GM18526 (cell line): ENCODE results near the gene SNED1.

Experiments
- POLR2A ChIP-seq: IDR thresholded peaks from 3 replicates; pipeline ENCODE4 v1.6.1; 2011; ENCODE audit not compliant: insufficient read length; ENCODE audit errors: extremely low read depth

SNED1 gene

DNA sequence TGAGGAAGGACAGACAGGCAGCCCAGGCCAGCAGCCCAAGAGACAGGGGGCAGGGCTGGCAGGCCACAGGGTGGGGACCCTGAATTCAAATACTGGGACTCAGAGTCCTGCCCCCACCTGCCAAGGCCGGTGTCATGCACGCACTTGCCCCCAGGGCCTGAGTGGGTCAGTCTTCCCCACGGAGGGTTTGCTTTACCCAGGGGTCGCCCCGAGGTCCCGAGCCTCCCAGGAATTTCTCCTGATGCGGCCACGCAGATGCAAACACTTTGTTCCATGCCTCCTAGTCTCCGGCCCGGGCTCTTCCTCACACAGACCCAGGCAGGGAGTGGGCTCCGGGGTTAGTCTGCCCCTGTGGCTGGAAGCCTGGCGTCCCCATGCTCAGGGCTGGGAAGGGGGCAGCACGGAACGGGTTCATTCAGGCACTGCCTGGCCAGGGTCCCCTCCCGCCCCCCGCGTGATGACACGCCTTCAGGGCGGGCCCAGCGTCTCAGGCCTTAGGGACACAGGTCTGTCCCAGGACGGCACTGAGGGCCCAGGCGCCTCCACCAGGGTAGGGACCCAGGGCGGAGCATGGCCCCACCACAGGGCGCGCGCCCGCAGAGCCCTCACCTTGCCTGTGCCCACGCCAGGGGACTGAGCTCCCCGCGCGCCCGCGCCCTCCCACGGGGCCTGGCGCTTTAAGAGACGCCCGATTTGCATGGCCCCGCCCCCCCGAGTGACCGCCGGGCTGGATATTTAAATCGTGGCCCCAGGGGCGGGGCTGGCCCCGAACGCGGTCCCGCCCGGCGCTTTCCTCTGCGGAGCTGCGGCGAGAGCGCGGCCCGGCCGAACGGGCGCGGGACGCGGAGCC lies at the start of gene SNED1:
Gene SNED1 (plus strand): TSS at position 763 of the 850 bp plus-strand sequence. CDS start 220 bp downstream, outside the sequence.
- no peak for TF ChIP-seq POLR2A

DNA sequence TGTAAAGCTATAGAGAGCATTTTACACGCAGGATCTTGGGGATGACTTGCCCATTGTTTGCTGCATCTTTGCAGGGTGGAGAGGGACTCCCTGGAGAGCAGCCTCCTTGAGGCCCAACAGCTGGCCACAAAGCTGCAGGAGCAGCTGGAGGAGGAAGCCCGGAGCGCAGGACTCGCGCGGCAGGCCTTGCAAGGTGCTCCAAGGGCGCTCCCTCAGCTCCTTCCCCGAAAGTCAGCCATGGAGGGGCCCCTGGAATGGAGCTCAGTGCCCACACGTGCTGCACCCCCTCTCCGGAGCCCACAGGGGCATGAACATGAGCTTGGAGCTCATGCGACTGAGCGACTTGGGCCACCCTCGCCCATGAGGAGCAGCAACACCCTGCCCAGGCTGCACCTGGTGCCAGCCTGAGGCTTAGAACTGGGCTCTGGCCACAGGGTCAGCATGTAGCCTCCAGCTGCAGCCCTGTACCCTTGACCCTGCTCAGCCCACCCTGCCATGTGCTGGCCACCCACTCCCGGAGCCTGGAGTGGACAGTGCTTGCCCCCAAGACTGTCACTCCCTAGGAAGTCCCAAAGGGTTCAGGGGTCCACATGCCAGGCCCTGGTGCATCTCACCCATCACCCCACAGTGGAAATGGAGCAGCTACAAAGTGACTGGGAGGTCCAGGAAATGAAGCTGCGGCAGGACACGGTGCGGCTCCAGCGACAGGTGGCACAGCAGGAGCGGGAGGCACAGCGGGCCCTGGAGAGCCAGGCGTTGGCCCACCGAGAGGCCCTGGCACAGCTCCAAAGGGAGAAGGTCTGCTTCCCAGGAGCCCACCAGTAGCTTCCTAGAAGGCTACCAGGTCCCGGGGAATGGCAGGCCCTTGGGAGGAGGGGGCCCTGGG lies 49.3 kb upstream of the SNED1 start:
- no peak for TF ChIP-seq POLR2A

DNA sequence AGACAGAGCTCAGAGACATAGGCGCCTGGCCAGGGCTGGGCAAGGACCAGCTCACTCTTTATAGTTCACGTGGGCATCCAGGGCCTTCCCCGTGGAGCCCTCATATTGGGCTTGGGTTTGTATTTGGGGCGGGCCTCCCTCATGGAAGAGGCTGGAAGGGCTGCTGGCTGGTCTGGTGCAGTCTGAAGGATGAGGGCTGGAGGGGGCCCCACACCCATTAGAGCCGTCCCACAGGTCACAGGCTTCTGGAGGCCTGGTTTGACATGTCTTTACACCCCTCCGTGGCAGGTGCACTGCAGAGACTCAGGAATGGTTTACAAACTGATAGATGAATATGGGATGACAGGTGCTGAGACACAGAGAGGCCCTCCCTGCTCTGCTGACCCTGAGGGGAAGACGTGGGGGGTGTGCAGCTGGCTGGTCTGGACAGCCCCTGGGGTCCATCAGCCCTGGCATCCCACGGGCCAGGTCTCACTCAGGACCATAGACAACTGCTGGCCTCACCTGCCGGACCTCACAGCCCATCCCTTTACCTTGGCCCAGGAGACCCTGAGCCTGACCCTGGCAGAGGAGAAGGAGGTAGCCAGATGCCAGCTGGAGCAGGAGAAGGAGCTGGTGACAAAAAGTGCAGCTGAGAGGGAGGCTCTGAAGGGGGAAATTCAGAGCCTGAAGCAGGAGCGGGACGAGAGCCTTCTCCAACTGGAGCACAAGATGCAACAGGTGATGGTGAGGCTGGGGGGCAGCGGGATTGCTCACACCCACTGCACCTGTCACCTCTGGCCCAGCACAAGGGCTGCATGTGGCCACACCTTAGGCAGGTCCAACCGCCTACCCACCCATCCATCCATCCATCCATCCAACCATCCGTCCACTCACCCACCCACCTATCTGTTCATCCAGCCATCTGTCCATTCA lies 48.4 kb upstream of the SNED1 start:
- TF ChIP-seq POLR2A: no peak

DNA sequence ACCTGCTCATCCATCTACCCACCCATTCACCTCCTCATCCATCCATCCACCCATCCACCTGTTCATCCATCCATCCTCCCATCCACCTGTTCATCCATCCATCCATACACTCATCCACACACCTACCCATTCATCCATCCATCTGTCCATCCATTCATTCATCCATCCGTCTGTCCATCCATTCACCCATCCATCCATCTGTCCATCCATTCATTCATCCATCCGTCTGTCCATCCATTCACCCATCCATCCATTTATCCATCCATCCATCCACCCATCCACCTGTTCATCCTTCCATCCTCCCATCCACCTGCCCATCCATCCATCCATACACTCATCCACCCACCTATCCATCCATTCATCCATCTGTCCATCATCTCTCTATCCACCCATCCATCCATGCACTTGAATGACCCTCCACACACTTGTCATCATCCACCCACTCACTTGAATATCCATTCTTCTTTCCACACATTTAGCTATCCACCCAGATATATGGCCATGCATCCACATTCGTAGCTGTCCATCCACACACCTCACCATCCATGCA lies 47.3 kb upstream of the SNED1 start:
- no peak for TF ChIP-seq POLR2A

DNA sequence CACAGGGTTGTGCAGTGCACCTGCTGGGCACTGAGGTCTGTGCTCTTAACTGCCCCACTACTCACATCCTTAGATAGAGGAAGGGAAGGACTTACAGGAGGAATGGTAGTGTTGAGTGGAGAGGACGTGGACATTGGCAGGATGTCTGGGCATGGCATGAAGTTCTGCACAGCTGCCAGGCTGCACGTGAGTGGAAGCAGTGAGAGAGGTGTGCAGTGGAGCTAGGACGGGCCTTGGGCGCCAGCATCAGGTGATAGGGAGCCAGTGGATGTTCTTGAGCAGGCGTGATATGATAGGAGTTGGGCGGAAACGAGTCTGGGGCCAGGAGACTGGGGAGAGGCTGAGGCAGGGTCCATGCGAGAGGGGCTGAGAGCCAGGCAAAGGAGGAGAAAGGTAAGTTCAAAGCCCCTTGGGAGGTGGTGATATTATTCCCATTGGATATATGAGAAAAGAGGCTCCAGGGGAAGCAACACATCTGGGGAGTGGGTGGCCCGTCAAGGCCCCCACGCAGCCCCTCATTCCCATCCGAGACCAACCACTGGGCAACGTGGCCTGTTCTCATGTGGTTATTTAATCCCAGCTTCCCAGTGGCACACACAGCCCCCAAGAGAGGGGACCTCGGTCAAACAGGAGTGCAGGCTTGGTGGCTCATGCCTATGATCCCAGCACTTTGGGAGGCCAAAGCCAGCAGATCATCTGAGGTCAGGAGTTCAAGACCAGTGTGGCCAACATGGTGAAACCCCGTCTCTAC lies 45.7 kb upstream of the SNED1 start:
- TF ChIP-seq POLR2A: no peak

DNA sequence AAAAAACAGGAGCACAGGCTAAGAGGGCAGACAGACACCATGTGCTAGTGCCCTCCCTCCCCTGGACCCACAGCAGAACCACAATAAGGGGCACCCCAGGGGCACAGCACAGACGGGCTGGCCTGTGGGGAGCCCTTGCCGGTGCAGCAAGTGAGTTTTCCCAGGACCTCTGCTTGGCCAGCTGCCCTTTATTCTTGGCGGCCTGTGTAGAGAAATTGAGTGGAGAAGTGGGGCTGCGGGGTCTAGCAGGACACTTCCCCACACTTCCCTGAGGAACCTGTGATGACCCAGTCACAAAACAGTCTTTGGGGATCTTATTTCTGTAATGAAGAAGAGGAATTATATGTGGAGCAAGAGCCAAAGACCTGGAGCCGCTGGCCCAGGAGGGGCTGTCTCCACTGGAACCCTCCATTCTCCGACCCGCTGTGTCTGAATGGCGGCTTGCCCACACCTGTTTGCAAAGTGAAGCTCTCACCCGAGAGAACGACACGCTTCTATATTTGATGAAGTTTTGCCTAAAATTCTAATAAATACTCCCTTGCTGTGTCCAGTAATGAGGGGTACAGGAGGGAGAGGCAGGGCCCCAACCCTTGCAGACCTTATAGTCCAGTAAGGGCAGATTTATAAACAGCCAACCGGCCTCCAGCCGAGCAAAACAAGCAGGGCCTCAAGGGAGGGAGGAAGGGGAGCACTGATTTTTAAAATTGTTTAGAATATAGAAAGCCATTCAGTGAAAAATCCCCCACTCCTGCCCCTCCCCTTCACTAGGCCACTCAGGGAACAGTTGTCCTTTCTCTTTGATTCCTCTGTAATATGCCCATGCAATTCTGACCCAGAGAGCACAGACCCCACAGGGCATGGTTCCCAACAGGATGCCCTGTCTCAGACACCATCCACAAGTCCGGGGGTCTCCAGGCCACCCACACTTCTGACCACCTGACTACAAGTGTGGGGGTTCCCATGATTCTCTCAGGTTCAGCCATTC lies 44.7 kb upstream of the SNED1 start:
- TF ChIP-seq POLR2A: no peak

DNA sequence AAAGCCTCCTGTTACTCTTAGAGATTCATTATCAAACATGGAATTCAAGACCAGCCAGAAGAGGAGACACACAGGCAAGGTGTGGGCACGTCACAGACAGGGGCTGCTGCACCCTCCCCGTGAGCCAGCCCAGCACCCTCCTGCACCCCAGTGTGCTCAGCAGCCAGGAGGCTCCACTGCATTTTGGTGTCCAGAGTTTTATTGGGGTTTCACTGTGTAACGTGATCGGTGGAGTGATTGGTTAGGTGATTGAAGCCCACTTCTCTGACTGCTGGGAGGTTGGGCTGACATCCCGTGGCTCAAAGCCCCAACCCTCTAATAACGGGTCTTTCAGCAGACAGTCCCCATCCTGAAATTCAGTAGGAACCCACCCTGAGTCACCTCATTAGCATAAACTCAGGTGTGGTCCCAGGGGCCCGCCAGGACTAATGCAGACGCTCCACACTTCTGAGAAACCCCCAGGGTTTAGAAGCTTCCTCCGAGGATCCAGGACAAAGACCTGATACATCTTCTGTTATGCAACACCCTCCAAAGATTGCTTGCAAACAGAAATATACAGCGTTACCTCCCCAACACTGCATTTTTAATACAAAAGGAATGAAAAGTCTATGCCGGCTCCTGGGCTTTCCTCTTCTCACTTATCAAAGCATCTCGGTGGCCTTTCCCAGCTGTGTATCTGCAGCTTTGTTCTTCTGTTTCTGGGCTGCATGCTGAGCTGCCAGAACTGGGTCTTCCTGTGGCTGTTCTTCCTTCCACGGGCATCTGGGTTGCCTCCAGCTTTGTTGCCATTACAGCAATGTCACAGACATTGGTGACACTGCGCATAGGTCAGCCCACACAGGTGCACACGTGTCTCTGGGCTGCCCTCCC lies 43.7 kb upstream of the SNED1 start:
- TF ChIP-seq POLR2A: no peak

DNA sequence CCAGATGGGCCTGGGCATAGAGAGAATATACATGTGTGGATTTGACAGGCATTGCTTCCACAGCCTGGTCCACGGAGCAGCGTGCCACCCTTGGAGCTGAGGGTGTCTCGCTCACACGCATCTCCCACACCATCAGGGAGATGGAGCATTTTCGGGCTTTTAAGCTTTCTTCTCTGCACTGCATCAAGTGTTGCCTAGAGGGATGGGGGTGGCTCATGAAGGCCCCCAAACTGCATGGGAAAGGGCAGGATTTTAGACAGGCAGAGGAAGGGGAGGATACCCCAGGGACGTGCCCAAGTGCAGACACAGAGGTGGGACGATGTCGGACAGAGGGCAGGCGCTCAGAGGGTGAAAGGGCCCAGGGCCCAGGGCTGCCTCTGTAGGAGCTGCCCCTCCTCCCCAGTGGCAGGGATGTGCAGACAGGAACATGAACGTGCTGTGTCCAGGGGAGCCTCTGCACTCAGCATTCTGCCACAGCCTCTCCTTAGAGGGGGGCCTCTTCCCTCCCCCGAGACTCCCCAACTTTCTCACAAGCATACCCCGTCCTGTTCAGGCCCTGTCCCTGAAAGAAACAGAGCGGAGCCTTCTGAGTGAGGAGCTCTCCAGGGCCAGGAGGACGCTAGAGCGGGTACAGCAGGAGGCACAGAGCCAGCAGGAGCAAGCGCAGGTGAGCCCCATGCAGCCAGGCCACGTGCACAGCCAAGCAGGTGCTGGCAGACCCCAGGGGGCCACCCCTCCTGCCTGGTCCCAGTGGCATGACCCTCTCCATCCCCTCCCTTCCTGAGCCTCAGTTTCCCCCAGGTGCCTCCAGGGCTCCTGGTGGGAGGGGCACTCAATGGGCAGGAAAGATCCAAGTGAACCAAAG lies 42.9 kb upstream of the SNED1 start:
- no peak for TF ChIP-seq POLR2A

DNA sequence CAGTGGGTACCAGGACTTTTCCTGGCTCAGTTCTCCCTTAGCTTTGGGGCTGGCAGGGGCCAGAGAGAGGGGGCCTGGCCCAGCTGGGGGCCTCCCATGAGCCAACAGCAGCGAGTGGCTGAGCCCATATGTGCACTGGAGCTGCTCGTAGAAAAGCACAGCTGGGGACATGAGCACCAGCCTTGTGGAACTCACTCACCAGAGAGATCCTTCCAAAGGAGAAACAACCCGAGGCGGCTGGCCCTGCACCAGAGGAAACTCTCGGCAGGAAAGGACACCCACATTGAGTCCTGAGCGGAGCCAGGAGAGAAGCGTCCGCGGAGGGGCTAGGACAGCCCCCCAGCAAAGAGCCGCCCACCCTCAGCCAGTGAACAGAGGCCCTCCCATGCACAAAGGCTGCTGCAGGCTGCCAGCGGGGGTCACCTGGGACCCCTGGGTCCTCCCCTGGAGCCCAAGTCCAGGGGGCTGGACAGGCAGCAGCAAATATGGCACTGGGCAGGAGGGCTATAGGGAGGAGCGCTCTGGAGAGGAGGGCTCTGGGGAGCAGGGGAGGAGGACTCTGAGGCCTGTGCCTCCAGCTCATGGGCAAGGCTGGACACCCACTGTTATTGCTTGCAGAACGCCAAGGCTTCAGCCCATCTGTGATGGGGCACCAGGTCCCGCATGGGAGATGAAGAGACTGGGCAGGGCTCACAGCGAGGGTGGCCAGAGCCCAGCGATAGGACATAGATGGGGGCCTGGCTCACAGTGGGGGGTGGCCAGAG lies 42.1 kb upstream of the SNED1 start:
- no peak for TF ChIP-seq POLR2A

DNA sequence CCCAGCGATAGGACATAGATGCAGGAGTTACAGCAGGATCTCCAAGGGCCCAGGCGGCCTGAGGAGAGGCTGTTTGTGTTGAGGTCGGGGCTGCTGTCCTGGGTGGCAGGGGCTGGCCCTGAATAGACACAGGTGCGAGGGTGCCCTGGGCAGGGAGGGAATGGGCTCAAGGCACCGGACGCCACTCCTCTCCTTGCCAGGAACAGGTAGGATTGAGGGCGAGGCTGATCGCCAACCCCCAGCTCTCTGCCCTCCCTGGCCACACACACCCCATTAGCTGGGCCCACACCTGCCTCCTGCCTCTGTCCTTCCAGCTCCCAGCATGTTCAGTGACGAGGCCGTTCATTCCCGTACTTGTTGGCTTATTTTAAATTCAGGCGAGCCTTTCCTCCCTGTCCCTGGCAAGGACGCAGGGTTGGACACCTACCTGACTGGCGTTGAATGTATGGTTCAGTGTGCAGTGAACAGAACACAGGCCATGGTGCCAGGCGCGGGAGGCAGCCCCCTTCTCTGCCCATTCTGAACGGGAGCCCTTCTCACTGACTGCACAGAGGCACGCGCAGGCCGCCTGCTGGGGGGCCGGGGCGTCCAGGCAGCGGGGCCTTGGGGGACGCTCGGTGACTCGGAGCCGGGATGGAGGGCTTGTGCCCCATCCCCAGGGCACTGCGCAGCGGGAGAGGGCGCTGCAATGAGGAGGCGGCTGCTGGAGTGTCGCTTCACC lies 41.3 kb upstream of the SNED1 start:
- no peak for TF ChIP-seq POLR2A
